IPS-15b (cell line): ENCODE data around the gene IFIT3.

Experiments used
- H3K27me3 ChIP-seq: one replicate; pipeline ENCODE4 v1.6.1; 2013; ENCODE audit warnings: low read length; ENCODE audit not compliant: control insufficient read depth, insufficient read depth
- H3K36me3 ChIP-seq: one replicate; pipeline ENCODE4 v1.6.1; 2013; ENCODE audit warnings: low read length; ENCODE audit not compliant: control insufficient read depth, insufficient read depth
- H3K4me1 ChIP-seq: one replicate; pipeline ENCODE4 v1.6.1; 2013; ENCODE audit warnings: mild to moderate bottlenecking, low read length; ENCODE audit not compliant: control insufficient read depth, insufficient read depth
- H3K4me3 ChIP-seq: one replicate; pipeline ENCODE4 v1.5.1; 2013; ENCODE audit warnings: low read depth, low read length
- H3K9ac ChIP-seq: one replicate; pipeline ENCODE4 v1.6.1; 2013; ENCODE audit warnings: low read depth, mild to moderate bottlenecking, low read length
- H3K9me3 ChIP-seq: one replicate; pipeline ENCODE4 v1.6.1; 2013; ENCODE audit warnings: mild to moderate bottlenecking, low read length; ENCODE audit not compliant: control insufficient read depth, insufficient read depth

The IFIT3 gene

DNA sequence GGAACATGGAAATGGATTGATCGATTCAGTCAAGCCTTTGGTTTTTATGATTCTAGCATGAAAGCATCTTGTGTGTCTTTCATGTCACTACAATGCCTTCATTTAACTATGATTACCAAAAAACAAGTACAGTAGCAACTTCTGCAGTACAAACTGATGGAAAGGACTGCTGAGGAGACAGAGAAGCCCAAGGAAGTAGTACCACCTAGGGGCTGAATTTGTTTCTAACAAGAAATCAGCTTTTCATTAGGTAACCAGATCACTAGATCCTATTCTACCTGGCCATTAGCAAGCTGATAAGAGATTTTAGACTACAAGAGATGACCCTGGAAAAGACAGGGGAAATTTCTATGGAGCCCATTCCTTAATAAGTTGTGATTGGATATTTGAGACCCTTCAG is 61.5 kb downstream of the IFIT3 start:
- Histone ChIP-seq H3K9me3 (no peaks in the 10 kb centered on the region), H3K9ac (no peak overlapping the region), H3K27me3 (no peaks in the 10 kb centered on the region), H3K4me3 (no peak overlapping the region), H3K36me3 (no peaks in the 10 kb centered on the region), H3K4me1 (peaks cover 15% of the 10 kb centered on the region)
